Gastroesophageal sphincter (tissue), 4 donors: ENCODE measurements around the gene SMAD6. TPM values are rescaled to one million over a fixed set of nuclear protein-coding genes. Genes with fewer than 3 reads are reported as not detected.
A peak's percentile ranks its signal among the peaks of the same experiment; 100 is the strongest.

Experiments used
- ATAC-seq: fragments of 150-250 bp; one replicate; pipeline ENCODE4 v1.9.1; 2016; ENCODE audit warnings: mild to moderate bottlenecking, moderate library complexity
- H3K27ac ChIP-seq, 4 donors: fragments of 200-600 bp; sonication (generic) in 3 of 4; 1 replicate in 3 of 4; 2 replicates in 1 of 4; pipeline ENCODE4 v1.5.1; 2016 to 2019
- H3K27me3 ChIP-seq: fragments of 200-600 bp; sonication (generic); one replicate; pipeline ENCODE4 v1.5.1; 2019
- H3K36me3 ChIP-seq, 2 donors: fragments of 200-600 bp; sonication (generic); one replicate each; pipeline ENCODE4 v1.5.1; 2019; ENCODE audit warnings: control low read depth in 1 of 2
- H3K4me1 ChIP-seq, 3 donors: fragments of 200-600 bp; sonication (generic); 1 replicate in 2 of 3; 2 replicates in 1 of 3; pipeline ENCODE4 v1.5.1; 2016 to 2019; ENCODE audit warnings: control low read depth in 2 of 3
- H3K4me3 ChIP-seq, 2 donors: fragments of 200-600 bp; sonication (generic); one replicate each; pipeline ENCODE4 v1.5.1; 2019; ENCODE audit warnings: mild to moderate bottlenecking in 1 of 2, moderate library complexity in 1 of 2
- H3K9me3 ChIP-seq, 3 donors: fragments of 200-600 bp; sonication (generic); one replicate each; pipeline ENCODE4 v1.5.1; 2017 to 2019; ENCODE audit warnings: control low read depth in 2 of 3
- CTCF ChIP-seq, 4 experiments: fragments of 200-600 bp in 2 of 4; fragments of 450-650 bp in 2 of 4; sonication (generic) in 1 of 4; IDR thresholded peaks; one replicate each; pipeline ENCODE4 v1.5.1; 2017 to 2019; ENCODE audit warnings: antibody characterized with exemption in 4 of 4, mild to moderate bottlenecking in 2 of 4, moderate library complexity in 2 of 4
- EP300 ChIP-seq: sonication (generic); formaldehyde crosslinking; IDR thresholded peaks from one replicate; pipeline ENCODE4 v1.6.1; 2017; ENCODE audit warnings: antibody characterized with exemption, mild to moderate bottlenecking
- POLR2A ChIP-seq, 2 donors: fragments of 450-650 bp; IDR thresholded peaks; one replicate each; pipeline ENCODE4 v1.6.1; 2017; ENCODE audit warnings: antibody characterized with exemption in 2 of 2, mild to moderate bottlenecking in 2 of 2, moderate library complexity in 1 of 2
- POLR2AphosphoS5 ChIP-seq: sonication (generic); formaldehyde crosslinking; IDR thresholded peaks from one replicate; pipeline ENCODE4 v1.6.1; 2017; ENCODE audit warnings: antibody characterized with exemption
- WGBS, 2 donors: methylation state at CpG; one replicate each; pipeline ENCODE4 v1.1.5; 2018; ENCODE audit warnings: low coverage in 1 of 2; 5-methylcytosine and 5-hydroxymethylcytosine counted together
- total RNA-seq, 4 donors: library from RNA; depleted of rRNA; stranded (reverse); fragments of >200 nt; gene quantifications; one replicate each; pipeline ENCODE4 v1.1.0, GENCODE V29; 2016

Gene SMAD6
- total RNA-seq, 4 donors from 2014 or later: 9.9 to 11.2 (median 10.9) TPM

- peaks cover 0 to 38% (median 18%) of the 10 kb centered on the region in 3 donors for H3K4me1 ChIP-seq
Observed at GRCh38 chr15:66773129-66773873, 71.3 kb downstream of the SMAD6 start.

GRCh38 chr15:66774001-66774814 is 72.2 kb downstream of the SMAD6 start:
- 17 to 48% methylated on average over 1 to 4 of the region's 19 CpGs for WGBS, 2 donors
- H3K27me3 ChIP-seq: no peaks in the 10 kb centered on the region
- no peak overlapping the region for H3K4me3 ChIP-seq
- peaks cover 0 to 38% (median 18%) of the 10 kb centered on the region in 3 donors for H3K4me1 ChIP-seq
- H3K36me3 ChIP-seq: no peaks in the 10 kb centered on the region
- H3K9me3 ChIP-seq: no peaks in the 10 kb centered on the region
- TF ChIP-seq POLR2AphosphoS5 (peak; percentile 61), CTCF (IDR thresholded peaks at IDR 0.05) (peak in 3 of 4 experiments; percentile 98 to 100 (median 98)), EP300 (no peak), POLR2A (IDR thresholded peaks at IDR 0.05) (no peak)
- H3K27ac ChIP-seq: peak overlapping the region; percentile 10 to 80 (median 75)
- peak; percentile 90 for ATAC-seq

More at GRCh38 chr15:66773129-66773873, 71.3 kb downstream of the SMAD6 start:
- Histone ChIP-seq H3K27me3 (no peaks in the 10 kb centered on the region), H3K27ac (peak overlapping the region; percentile 10 to 80 (median 75)), H3K36me3 (no peaks in the 10 kb centered on the region), H3K4me3 (no peak overlapping the region), H3K9me3 (no peaks in the 10 kb centered on the region)
- WGBS, 2 donors: 24 to 38% methylated on average over 2 to 6 of the region's 12 CpGs
- no peak for TF ChIP-seq EP300
- no peak for TF ChIP-seq CTCF (IDR thresholded peaks at IDR 0.05)
- no peak for TF ChIP-seq POLR2AphosphoS5
- no peak for TF ChIP-seq POLR2A (IDR thresholded peaks at IDR 0.05)
- peak; percentile 41 for ATAC-seq

GRCh38 chr15:66775127-66776105 is 73.4 kb downstream of the SMAD6 start:
- WGBS, 2 donors: 60% methylated on average over 1 to 12 of the region's 18 CpGs
- Histone ChIP-seq H3K27me3 (no peaks in the 10 kb centered on the region), H3K4me3 (no peak overlapping the region), H3K36me3 (no peaks in the 10 kb centered on the region), H3K4me1 (peaks cover 0 to 50% (median 23%) of the 10 kb centered on the region in 3 donors), H3K27ac (peak overlapping the region in 3 of 4 donors; percentile 32 to 76 (median 35)), H3K9me3 (no peaks in the 10 kb centered on the region)
- TF ChIP-seq POLR2AphosphoS5: no peak
- no peak for TF ChIP-seq CTCF (IDR thresholded peaks at IDR 0.05)
- TF ChIP-seq POLR2A (IDR thresholded peaks at IDR 0.05): no peak
- TF ChIP-seq EP300: no peak
- no peak for ATAC-seq

GRCh38 chr15:66777054-66777453 is 75.0 kb downstream of the SMAD6 start:
- no peaks in the 10 kb centered on the region for H3K27me3 ChIP-seq
- H3K27ac ChIP-seq: no peak overlapping the region
- peaks cover 0 to 8% of the 10 kb centered on the region in 2 donors for H3K36me3 ChIP-seq
- H3K4me3 ChIP-seq: no peak overlapping the region
- no peak for TF ChIP-seq EP300
- no peak for TF ChIP-seq POLR2AphosphoS5
- no peak for TF ChIP-seq POLR2A (IDR thresholded peaks at IDR 0.05)
- TF ChIP-seq CTCF (IDR thresholded peaks at IDR 0.05): no peak
- H3K4me1 ChIP-seq: peaks cover 0 to 52% (median 23%) of the 10 kb centered on the region in 3 donors
- H3K9me3 ChIP-seq: no peaks in the 10 kb centered on the region
- WGBS, 2 donors: 82 to 87% methylated on average over 3 to 4 of the region's 6 CpGs
- ATAC-seq: no peak
